ENCODE measurements around the gene APOBEC3A.
"Not testable (repeated sequence)": the region's sequence is repeated elsewhere in the genome, so short reads cannot be mapped to it uniquely, and the experiment has no call there.

Gene APOBEC3A

DNA sequence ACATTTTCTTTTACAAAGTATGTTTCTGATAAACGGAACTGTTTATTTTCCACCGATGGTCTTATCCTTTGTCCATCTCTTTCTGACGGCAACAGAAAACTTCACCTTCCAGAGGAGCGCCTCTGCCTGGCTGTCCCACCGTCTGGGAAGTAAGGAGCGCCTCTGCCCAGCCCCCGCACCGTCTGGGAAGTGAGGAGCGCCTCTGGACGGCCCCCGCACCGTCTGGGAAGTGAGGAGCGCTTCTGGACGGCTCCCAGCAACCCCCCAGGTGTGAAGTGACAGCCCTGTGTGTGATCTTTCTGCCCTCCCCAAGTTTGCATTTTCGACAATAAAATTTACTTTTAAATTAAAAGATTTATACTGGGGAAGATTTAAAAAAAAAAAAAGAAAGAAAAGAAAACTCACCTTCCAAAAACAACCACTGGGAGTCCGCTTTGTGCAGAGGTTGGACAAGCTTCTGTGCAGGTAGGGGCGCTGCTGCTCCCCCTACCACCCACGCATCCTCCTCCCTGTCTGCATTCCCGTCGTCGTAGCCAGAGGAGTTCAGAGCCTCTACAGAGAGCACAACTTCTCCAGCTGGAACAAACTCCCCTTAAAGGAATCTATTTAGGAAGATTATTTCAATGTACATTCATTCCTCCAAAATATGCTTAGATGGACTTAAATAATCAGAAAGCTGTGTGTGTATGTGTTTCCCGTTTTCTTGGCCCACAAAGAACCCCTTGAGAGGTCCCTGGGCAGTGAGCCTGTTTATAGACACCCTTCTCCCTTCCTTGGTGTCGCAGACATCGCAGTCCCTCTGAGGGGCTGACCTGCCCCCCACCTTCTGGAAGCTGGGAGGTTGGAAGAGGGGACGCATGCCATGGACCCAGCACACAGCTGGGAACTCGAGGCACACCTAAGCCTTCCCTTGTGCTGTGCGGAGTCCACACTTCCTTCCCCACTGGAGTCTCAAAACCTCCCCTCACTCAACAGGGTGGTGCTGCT lies 23.9 kb downstream of the APOBEC3A start:
- peak; percentile 45 for DNase-seq (ENCODE audit: low spot score)

DNA sequence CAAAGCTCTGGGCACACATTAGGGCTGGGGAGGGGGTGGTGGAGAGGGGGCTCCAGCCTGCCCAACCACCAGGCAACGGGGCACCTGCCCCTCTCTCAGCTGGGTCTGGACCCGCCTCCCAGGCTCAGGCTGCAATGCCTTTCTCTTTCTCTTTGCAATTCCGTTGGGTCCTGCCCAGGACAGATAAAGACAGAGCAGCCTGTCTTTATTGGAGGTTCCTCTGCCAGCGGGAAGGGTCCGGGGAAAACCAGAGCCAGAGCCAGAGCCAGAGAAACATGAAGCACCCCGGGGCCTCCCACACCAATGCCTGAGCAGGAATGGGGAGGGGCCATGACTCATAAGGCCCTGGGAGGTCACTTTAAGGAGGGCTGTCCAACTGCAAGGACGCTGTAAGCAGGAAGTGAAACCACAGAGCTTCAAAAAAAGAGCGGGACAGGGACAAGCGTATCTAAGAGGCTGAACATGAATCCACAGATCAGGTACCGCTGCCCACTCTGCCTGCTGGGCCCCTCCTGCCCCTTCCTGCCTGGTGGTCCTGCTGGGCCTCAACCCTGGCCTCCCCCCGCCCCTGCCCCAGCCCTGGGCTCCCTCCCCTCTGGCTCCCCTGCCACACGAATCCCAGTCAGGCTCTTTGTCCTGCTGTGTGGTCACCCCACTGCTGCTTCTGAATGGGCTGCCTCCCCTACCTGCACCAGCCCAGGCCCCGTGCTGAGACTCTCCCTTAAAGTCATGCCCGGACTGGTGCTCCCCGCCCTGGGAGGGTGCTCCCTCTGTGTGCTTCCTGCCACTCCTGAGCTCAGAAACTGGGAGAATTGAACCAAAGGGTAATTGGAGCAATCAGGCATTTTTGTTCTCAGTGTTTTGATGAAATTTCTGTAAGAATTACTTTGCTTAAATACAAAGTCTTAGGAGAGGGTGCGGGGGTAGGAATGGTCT lies 24.9 kb downstream of the APOBEC3A start, which contains the start of gene APOBEC3B:
TSS of gene APOBEC3B (plus strand) at position 356 of the 936 bp plus-strand sequence. CDS start at position 463, 107 bp downstream.
- peak; percentile 97 for DNase-seq (ENCODE audit: low spot score)

DNA sequence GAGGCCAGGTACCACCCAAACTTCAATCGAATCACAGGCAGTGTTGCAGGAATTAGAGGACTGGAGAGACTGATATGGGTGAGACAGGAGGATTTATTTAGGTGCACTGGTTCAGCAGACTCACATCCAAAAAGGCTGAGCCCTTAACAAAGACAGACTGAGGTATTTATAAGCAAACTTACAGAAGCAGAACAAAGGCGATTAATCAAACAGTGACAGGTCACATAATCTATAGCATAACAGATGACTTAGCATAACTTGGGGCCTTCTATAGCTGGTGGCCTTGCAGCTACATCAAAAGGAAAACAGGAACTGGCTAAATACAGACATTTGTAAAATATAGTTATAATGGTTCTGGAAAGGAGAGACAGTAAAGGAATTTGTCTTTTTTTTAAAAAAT lies 26.8 kb downstream of the APOBEC3A start:
- DNase-seq (ENCODE audit: low spot score) = no peak

DNA sequence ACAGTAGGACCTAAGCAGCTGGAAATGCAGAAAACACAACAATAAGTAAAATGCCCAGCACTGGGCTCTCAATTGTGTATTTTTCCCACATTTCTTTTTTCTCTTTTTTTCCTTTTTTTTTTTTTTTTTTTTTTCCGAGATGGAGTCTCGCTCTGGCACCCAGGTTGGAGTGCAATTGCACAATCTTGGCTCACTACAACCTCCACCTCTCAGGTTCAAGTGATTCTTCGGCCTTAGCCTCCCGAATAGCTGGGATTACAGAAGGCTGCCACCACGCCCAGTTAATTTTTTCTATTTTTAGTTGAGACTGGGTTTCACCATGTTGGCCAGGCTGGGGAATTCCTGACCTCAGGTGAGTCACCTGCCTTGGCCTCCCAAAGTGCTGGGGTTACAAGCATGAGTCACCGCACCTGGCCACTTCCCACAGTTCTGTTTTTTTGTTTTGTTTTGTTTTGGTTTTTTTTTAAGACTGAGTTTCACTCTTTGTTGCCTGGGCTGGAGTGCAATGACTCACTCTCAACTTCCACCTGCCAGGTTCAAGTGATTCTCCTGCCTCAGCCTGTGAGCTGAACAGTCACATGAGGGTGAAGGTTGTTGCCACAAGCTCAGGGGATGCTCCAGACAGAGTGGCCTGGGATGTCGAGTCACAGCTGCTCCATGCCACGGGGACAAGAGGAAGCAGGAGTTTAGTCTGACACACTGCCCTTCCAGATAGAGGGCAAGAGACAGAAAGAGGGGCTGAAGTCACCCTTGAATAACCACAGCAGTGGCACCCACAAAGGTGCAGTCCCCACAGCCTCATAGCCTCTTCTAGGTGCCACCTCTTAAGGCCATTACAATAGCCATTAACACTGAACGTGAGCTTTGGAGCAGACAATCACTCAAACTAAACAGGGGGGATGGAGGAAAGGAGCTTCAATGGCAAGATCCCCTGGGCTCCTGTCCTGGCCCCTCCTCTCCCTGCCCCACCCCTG lies 27.7 kb downstream of the APOBEC3A start:
- DNase-seq (ENCODE audit: low spot score) = not testable (repeated sequence)

DNA sequence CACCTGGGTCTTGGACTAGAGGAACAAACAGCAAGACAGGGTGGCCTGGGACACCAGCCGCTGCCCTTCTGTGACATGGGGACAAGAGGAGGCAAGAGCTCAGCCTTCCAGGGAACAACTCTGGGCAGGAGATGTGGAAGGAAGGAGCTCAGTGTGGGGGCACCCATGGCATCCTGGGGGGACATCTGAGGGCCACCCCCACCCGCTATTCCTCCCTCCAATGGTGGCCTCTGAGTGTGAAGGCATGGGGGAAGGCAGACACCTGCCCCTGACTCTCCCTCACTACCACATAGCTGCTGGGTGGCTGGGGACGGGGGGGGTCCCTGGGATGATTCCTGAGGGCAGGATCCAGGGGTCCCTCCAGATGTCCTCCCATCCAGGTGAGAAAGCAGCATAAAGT lies 29.2 kb downstream of the APOBEC3A start:
- DNase-seq (ENCODE audit: low spot score) = no peak

DNA sequence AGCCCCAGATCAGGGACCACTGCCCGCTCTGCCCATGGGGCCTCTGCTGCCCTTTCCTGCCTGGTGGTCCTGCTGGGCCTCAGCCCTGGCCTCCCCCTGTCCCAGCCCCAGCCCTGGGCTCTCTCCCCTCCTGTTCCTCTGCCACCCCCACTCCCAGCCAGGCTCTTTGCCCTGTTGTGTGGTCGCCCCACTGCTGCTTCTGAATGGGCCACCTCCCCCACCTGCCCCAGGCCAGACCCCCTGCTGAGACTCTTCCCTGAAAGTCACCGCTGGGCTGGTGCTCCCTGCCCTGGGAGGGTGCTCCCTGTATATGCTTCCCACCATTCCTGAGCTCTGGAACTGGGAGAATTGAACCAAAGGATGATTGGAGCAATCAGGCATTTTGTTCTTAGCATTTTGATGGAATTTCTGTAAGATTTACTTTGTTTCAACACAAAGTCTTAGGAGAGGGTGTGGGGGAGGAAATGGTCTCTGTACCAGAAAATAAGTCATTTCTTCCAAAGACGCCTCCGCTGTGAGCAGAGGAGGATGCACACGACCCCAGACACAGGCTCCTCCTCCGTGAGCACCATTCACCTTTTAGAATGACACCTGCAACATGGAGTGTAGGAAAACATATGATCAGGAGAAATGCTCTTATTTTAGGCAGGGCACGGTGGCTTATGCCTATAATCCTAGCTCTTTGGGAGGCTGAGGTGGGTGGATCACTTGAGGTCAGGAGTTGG lies 29.9 kb downstream of the APOBEC3A start:
- DNase-seq (ENCODE audit: low spot score) = no peak

- no peak for DNase-seq (ENCODE audit: low spot score)
These were observed 32.1 kb downstream of the APOBEC3A start for GRCh38 chr22:38989466-38989865.

DNA sequence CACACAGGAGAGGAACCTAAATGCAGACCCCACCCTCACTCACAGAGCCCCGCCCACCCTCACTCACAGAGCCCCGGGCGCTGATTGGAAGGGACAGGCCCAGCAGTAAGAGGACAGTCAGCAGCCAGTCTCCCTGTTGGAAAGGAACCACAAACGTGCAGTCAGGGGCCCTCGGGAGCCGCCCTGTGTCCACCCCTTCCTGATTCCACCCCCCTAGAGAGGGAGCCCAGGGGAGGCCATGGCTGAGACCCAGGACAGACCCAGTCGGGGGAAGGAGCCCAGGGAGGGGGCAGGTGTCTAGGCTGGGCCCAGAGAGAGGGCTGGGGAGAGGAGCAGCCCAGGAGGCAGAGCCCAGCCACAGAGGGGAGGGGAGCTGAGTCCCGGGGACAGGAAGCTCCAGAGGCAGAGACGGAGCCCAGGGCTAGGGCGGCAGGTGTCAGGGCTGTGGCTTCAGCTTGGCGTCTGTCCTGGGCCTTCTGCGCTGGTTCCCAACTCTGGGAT lies 35.5 kb downstream of the APOBEC3A start:
- DNase-seq (ENCODE audit: low spot score) = not testable (repeated sequence)

DNA sequence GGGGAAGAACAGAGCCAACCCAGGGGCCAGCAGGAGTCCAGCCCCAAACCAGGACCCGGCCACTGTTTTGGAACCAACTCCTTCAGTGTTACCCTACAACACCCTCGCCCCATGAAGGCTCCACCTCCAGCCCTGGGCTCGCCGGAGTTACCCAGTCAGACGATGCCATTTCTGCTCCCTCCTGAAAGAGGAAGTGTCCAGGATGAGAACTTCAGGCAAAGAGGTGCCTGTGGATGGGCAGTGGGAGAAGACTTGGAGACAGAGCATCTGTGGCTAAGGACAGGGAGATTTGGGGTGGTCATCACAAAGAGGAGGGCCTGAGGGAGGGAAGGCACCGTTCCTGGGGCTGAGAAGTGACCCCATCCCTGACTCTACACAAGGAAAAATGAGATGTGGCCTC lies 38.7 kb downstream of the APOBEC3A start:
- no peak for DNase-seq (ENCODE audit: low spot score)

DNA sequence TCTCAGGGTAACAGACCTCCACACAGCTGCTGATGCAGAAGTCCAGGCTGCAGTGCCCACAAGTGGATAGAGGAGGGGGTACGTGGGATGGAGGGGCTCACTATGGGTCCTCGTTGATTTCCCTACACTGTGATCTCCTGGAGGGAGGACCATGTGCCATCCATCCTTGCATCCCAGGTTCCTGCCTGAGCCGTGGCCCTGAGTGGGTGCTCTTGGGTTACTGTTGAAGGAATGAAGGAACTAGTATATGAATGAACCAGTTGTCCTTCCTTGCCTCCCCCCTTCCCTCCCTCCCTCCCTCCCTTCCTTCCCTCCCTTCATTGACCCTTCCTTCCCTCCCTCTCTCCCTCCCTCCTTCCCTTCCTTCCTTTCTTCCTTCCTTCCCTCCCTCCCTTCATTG lies 40.1 kb downstream of the APOBEC3A start:
- no peak for DNase-seq (ENCODE audit: low spot score)

DNA sequence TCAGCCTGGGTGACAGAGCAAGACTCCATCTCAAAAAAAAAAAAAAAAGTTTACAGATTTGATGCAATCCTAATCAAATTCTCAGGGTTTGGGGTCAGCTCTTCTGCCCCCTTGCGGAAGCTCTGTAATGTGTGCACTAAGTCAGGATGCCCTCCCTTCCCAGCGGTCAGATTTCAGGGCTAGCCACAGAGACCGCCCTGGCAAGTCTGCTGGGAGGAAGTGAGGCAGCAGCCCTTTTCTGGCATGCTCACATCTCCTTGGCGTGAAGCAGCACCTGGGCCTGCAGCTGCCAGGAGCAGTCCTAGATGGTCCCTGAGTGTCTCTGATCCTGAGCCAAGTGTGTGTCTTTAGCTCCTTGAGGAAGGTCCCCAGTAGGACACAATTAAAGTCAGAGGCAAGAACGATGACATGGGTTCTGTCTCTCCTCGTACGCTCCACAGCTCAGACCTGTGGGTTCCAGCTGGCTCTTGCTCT lies 45.8 kb downstream of the APOBEC3A start:
- DNase-seq (ENCODE audit: low spot score) = peak; percentile 92

GRCh38 chr22:39007177-39007576 lies 49.8 kb downstream of the APOBEC3A start:
- no peak for DNase-seq (ENCODE audit: low spot score)

- not testable (repeated sequence) for DNase-seq (ENCODE audit: low spot score)
These were observed 51.0 kb downstream of the APOBEC3A start for GRCh38 chr22:39008271-39008850.

DNA sequence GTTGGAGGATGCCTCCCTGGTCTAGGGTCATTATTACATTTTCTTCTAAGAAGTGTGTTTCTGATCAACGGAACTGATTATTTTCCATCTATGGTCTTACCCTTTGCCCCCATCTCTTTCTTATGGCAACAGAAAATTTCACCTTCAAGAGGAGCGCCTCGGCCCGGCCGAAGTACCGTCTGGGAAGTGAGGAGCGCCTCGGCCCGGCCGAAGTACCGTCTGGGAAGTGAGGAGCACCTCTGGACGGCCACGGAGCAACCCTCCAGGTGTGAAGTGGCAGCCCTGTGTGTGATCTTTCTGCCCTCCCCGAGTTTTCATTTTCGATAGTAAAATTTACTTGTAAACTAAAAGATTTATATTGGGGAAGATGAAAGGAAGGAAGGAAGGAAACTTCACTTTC lies 53.5 kb downstream of the APOBEC3A start:
- DNase-seq (ENCODE audit: low spot score) = no peak

All from COLO829 (cell line).